Measurements from ENCODE around the gene ZNHIT1.

DNA sequence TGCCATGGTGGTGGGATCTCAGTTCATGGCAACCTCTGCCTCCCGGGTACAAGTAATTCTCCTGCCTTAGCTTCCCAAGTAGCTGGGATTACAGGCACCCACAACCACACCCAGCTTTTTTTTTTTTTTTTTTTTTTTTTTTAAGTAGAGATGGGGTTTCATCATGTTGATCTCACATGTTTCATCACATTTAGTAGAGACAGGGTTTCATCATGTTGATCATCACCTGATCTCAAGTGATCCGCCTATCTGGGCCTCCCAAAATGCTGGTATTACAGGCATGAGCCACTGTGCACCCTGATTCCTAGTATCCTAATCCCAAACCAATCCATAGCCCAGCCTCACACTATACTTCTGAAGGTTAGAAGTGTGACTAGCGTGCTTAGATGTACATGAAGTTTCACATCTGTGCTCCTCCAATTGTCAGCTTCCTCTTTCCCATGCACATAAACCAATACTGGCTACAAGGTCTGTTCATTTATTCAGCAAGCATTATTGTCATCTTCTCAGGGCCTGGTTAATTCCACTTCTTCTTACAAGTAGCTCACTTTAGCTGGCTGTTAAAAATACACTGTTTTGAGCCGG is 31.0 kb upstream of the ZNHIT1 start:
- TF ChIP-seq, protein P1, sequence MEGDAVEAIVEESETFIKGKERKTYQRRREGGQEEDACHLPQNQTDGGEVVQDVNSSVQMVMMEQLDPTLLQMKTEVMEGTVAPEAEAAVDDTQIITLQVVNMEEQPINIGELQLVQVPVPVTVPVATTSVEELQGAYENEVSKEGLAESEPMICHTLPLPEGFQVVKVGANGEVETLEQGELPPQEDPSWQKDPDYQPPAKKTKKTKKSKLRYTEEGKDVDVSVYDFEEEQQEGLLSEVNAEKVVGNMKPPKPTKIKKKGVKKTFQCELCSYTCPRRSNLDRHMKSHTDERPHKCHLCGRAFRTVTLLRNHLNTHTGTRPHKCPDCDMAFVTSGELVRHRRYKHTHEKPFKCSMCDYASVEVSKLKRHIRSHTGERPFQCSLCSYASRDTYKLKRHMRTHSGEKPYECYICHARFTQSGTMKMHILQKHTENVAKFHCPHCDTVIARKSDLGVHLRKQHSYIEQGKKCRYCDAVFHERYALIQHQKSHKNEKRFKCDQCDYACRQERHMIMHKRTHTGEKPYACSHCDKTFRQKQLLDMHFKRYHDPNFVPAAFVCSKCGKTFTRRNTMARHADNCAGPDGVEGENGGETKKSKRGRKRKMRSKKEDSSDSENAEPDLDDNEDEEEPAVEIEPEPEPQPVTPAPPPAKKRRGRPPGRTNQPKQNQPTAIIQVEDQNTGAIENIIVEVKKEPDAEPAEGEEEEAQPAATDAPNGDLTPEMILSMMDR (IDR thresholded peaks at IDR 0.05; ENCODE audit: insufficient read depth, low read depth, low read length): no peak
- TF ChIP-seq EZH2 (IDR thresholded peaks at IDR 0.05; ENCODE audit: insufficient read depth, low read length): no peak
